DMS53 treated with DMSO at 0.1 percent for 48 hours (cell line): ENCODE results near the gene FAM47A.

Source experiments
- DNase-seq: peaks from one replicate; lab custom pipeline; 2025; ENCODE audit not compliant: unreplicated experiment; lab: John Stamatoyannopoulos, UW

The FAM47A gene

DNA sequence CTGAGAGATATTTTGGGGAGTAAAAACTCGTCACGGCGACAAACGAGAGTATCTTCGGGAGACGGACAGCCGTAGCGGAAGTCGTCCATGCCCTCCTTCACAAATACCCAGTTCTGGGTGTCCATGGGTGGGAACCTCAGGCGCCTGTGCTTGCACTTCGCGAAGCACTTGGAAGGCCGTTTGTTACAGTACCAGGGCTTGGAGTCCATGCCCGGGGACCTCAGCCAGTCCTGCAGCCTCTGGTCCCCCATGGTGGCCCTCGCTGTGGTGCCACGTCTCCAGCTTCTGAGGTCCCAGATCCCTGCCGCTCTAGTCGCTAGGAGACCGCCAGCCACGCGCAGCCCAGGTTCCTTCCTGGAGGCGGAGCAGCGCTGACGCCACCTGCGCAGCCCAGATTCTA is at the start of gene FAM47A:
TSS of gene FAM47A (minus strand) at position 287 of the 400 bp plus-strand sequence. CDS start at position 251, 36 bp downstream.
- DNase-seq = no peak

DNA sequence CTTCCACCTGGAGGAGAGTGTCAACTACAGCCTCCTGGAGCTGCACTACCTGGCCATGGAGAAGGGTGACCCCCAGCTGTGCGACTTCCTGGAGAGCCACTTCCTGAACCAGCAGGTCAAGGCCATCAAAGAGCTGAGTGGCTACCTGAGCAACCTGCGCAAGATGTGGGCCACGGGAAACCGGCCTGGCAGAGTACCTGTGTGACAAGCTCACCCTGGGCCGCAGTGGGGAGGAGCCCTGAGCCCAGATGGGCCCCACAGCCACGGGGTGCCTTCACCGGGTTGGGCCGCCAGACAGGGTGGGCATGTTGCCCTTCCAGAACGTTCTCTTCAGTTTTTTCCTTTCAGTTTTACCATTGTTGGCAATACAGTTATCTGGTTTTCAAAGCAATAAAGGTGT is 15.2 kb upstream of the FAM47A start:
- no peak for DNase-seq

DNA sequence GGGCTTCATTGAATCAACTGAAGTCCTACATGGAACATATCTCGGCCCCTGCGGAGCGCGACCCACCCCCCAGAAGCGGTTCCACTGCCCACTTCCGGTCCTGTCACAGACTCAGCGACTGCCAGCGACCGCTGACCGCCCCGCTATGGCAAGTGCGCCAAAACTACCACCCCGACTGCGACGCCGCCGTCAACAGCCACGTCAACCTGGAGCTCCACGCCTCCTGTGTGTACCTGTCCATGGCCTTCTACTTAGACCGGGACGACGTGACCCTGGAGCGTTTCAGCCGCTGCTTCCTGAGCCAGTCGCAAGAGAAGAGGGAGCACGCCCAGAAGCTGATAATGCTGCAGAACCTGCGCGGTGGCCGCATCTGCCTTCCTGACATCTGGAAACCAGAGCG is 14.8 kb upstream of the FAM47A start:
- DNase-seq = no peak

DNA sequence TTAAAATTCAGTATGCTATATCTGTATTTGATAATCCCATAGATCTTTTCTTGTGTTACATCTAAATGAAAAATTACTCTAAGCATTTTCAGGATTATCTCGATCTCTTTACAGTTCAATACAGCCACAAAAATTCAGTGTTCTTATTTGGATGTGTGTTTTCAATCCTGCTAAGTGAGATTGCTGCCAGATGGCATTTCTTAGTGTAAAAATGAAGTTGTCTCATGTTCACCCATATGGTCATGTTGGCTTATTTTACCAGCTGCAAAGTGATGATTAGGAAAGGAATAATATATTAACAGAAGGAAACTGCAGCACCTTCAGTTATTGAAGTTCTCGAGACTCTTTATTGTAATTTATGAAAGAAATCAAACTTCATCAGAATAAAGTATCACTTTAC is 12.1 kb upstream of the FAM47A start:
- DNase-seq = no peak

DNA sequence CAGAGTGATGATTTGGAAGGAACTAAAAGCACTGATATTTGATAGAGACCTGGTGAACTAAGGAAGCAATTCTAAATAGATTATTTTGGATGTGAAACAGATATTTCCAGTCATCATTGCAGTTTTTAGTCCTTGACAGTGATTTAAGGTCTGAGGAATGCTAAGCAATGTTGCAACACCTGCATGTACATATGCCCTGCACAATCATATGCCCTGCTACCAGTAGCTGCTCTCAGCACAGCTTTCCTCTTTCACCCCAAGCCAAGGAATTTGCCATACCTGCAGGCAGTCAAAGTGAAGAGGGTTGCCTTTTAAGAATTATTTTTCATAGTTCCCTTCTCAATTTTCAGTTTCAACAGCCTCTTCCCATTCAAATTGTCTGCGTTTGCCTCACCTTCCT is 8.7 kb upstream of the FAM47A start:
- no peak for DNase-seq

DNA sequence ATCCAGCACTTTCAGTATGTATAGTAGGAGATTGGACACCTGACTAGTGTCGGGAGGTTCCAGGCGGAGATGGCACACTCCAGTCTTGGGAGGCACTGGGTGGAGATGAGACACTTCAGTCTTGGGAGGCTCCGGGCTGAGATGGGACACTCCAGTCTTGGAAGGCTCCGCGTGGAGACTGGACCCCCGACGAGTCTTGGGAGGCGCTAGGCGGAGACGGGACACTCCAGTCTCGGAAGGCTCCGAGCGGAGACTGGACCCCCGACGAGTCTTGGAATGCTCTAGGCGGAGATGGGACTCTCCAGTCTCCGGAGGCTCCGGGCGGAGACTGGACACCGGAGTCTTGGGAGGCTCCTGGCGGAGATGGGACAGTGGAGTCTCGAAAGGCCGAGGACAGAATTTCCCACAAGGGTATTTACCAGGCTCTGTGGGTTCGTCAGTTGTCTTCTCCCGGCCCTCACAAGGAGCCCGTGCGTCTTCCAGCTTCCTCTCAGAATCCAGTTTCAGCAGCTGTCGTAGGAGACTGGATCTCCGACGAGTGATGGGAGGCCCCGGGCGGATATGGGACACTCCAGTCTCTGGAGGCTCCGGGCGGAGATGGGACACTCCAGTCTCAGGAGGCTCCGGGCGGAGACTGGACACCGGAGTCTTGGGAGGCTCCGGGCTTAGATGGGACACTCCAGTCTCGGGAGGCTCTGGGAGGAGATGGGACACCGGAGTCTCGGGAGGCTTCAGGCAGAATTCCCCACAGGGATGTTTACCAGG is 952 bp downstream of the FAM47A start:
- no peak for DNase-seq

DNA sequence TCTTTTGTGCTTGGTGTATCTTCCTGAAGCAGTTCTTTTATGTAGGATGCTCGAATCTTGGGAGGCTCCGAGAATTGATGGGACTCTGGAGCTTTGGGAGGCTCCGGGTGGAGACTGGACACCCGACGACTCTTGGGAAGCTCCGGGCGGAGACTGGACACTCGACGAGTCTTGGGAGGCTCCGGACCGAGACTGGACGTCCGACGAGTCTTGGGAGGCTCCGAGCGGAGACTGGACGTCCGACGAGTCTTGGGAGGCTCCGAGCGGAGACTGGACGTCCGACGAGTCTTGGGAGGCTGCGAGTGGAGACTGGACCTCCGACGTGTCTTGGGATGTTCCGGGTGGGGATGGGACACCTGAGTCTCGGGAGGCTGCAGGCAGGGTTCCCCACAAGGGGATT is 1.6 kb downstream of the FAM47A start:
- DNase-seq = no peak

DNA sequence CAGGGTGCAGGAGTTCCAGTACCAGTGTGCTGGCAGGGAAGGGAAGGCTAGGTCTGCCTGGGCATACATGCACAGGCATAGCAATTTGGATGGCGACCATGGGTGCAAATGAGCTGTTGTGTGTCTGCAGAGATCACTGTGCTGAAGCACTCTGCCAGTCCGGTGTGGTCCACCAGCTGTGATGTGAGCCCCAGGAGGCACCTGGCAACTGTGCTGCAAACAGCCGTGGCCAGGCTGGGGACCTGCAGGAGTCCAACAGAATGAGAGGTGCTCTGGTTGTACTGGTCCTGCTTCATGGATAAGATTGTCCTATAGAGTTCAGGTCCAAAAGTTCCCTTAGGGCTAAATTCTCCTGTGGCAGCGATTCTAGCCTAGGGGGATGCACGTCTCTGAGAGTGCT is 6.1 kb downstream of the FAM47A start:
- no peak for DNase-seq

DNA sequence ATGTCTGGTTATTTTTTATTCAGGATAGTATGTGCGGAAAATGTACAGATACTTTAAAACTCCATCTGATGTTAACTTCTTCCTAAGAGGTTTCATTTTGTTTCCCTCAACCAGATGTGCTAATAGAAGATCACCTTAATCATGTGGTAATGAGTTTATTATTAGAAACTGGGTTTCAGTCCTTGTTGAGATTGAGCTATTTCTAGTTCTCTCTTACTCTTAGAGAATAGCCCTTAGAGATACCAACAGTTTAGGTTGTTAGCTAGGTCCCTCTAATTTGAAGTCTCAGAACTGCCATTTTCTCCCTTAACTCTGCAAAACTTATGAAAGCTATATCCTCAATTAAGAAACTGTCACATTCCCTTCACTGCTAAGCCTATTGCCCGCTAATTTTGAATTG is 13.0 kb downstream of the FAM47A start:
- no peak for DNase-seq

DNA sequence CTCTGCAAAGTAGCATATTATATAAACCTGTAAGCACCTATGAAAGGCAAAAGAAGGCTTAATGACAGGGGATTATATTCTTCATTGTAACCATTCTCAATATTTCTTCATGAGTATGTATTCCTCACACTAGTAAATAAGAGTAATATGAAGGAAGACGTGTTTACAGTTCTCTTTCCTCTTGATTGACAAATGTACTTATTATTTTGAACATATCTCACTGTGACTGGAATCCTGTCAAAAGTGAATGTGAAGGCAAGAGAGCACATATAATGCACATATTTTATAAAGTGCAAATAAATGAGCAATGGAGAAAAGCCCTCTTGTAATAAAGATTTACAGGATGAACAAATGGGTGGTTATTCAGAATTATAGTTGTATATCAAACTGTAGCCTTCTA is 19.7 kb downstream of the FAM47A start:
- no peak for DNase-seq
